Osteoblast (primary cell): ENCODE data around the gene LARP6. TPM values are rescaled to one million over a fixed set of nuclear protein-coding genes. Genes with fewer than 3 reads are reported as not detected.
"Not testable (repeated sequence)": the region's sequence is repeated elsewhere in the genome, so short reads cannot be mapped to it uniquely, and the experiment has no call there.

Experiments
- DNase-seq: peaks from one replicate; pipeline ENCODE4 v3.0.0; 2011; ENCODE audit warnings: low spot score, mixed read lengths; ENCODE audit not compliant: insufficient read length; ENCODE audit errors: missing footprints
- H2AFZ ChIP-seq: 2 replicates; pipeline ENCODE4 v1.6.0; 2011; ENCODE audit warnings: mild to moderate bottlenecking, low read length
- H3K27ac ChIP-seq: 2 replicates; pipeline ENCODE4 v1.5.1; 2011; ENCODE audit warnings: mild to moderate bottlenecking, low read depth, low read length, moderate library complexity
- H3K27me3 ChIP-seq: 2 replicates; pipeline ENCODE4 v1.6.0; 2012; ENCODE audit warnings: mild to moderate bottlenecking, control low read depth, inconsistent platforms, low read length, moderate library complexity; ENCODE audit not compliant: insufficient read depth
- H3K36me3 ChIP-seq: 2 replicates; pipeline ENCODE4 v1.5.1; 2011; ENCODE audit warnings: mild to moderate bottlenecking, low read length, control low read depth, moderate library complexity; ENCODE audit not compliant: insufficient read depth
- H3K4me1 ChIP-seq: 2 replicates; pipeline ENCODE4 v1.5.1; 2011; ENCODE audit warnings: mild to moderate bottlenecking, low read length, control low read depth, moderate library complexity; ENCODE audit not compliant: insufficient read depth
- H3K4me2 ChIP-seq: 2 replicates; pipeline ENCODE4 v1.6.0; 2011; ENCODE audit warnings: mild to moderate bottlenecking, low read length; ENCODE audit not compliant: insufficient read depth
- H3K4me3 ChIP-seq: fragments of 200-600 bp; sonication (generic); 3 replicates; pipeline ENCODE4 v1.5.1; 2012; ENCODE audit warnings: mild to moderate bottlenecking, low read length, inconsistent platforms; ENCODE audit not compliant: insufficient read depth
- H3K79me2 ChIP-seq: 2 replicates; pipeline ENCODE4 v1.6.0; 2012; ENCODE audit warnings: mild to moderate bottlenecking, low read length, control low read depth, inconsistent platforms; ENCODE audit not compliant: insufficient read depth
- H3K9me3 ChIP-seq: 2 replicates; pipeline ENCODE4 v1.5.1; 2011; ENCODE audit warnings: low read depth, low read length, control low read depth
- H4K20me1 ChIP-seq: 2 replicates; pipeline ENCODE4 v1.6.0; 2012; ENCODE audit warnings: mild to moderate bottlenecking, low read length, control low read depth; ENCODE audit not compliant: insufficient read depth
- total RNA-seq: library from RNA; depleted of rRNA; stranded (reverse); fragments of >200 nt; gene quantifications from 2 replicates; pipeline ENCODE4 v1.2.3, GENCODE V29; 2012
- TF ChIP-seq, protein P1 (sequence below): IDR thresholded peaks from 2 replicates; pipeline ENCODE4 v1.5.1; 2011; ENCODE audit warnings: mild to moderate bottlenecking, low read depth, low read length, moderate library complexity; ENCODE audit errors: extremely low read depth

Gene LARP6
- total RNA-seq, 1 donor: 77.4 TPM

- Histone ChIP-seq H4K20me1 (no peaks in the 10 kb centered on the region), H3K4me2 (no peak overlapping the region), H3K27ac (no peak overlapping the region), H2AFZ (peak overlapping the region; percentile 2), H3K9me3 (no peaks in the 10 kb centered on the region), H3K79me2 (no peaks in the 10 kb centered on the region), H3K4me1 (peaks cover 20% of the 10 kb centered on the region), H3K4me3 (no peak overlapping the region), H3K36me3 (no peaks in the 10 kb centered on the region), H3K27me3 (no peaks in the 10 kb centered on the region)
- TF ChIP-seq, protein P1, sequence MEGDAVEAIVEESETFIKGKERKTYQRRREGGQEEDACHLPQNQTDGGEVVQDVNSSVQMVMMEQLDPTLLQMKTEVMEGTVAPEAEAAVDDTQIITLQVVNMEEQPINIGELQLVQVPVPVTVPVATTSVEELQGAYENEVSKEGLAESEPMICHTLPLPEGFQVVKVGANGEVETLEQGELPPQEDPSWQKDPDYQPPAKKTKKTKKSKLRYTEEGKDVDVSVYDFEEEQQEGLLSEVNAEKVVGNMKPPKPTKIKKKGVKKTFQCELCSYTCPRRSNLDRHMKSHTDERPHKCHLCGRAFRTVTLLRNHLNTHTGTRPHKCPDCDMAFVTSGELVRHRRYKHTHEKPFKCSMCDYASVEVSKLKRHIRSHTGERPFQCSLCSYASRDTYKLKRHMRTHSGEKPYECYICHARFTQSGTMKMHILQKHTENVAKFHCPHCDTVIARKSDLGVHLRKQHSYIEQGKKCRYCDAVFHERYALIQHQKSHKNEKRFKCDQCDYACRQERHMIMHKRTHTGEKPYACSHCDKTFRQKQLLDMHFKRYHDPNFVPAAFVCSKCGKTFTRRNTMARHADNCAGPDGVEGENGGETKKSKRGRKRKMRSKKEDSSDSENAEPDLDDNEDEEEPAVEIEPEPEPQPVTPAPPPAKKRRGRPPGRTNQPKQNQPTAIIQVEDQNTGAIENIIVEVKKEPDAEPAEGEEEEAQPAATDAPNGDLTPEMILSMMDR: no peak
- no peak for DNase-seq
Observed at GRCh38 chr15:70876683-70877082, 22.7 kb upstream of the LARP6 start.

DNA sequence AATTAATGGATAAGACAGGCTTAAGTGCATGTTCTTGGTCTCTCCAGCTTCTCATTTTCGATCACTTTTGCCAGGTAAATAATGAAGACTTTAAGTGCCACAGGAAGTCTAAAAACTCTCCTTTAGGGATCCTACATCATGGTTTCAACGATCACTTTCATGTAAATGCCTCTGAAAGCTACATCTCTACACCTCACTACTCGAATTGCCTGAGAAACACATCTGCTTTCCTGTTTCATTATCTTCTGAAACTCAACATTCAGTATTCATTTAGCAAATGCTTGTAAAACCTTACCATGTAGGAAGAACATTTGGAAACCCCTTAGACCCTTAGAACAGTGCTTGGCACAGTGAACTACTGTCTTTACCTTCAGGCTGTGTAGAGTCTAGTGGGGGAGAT is 22.1 kb upstream of the LARP6 start:
- Histone ChIP-seq H3K4me3 (no peak overlapping the region), H4K20me1 (no peaks in the 10 kb centered on the region), H2AFZ (no peak overlapping the region), H3K4me2 (no peak overlapping the region), H3K79me2 (no peaks in the 10 kb centered on the region), H3K36me3 (no peaks in the 10 kb centered on the region), H3K27ac (no peak overlapping the region), H3K4me1 (peaks cover 20% of the 10 kb centered on the region), H3K9me3 (no peaks in the 10 kb centered on the region), H3K27me3 (no peaks in the 10 kb centered on the region)
- no peak for DNase-seq
- TF ChIP-seq, protein P1: no peak

GRCh38 chr15:70875001-70875782 is 21.2 kb upstream of the LARP6 start:
- Histone ChIP-seq H2AFZ (peak overlapping the region; percentile 55), H3K4me2 (peak overlapping the region; percentile 27), H3K4me1 (peaks cover 26% of the 10 kb centered on the region), H3K36me3 (no peaks in the 10 kb centered on the region), H3K27ac (peak overlapping the region; percentile 12), H4K20me1 (no peaks in the 10 kb centered on the region), H3K4me3 (no peak overlapping the region), H3K9me3 (no peaks in the 10 kb centered on the region), H3K79me2 (no peaks in the 10 kb centered on the region), H3K27me3 (no peaks in the 10 kb centered on the region)
- peak; percentile 87 for DNase-seq
- TF ChIP-seq, protein P1: peak; percentile 72

- DNase-seq: peak; percentile 80
- no peaks in the 10 kb centered on the region for H3K9me3 ChIP-seq
- H3K79me2 ChIP-seq: no peaks in the 10 kb centered on the region
- no peaks in the 10 kb centered on the region for H3K36me3 ChIP-seq
- peaks cover 25% of the 10 kb centered on the region for H3K4me1 ChIP-seq
- no peak overlapping the region for H3K4me3 ChIP-seq
- H4K20me1 ChIP-seq: no peaks in the 10 kb centered on the region
- TF ChIP-seq, protein P1: no peak
- H2AFZ ChIP-seq: no peak overlapping the region
- H3K4me2 ChIP-seq: no peak overlapping the region
- H3K27me3 ChIP-seq: no peaks in the 10 kb centered on the region
- H3K27ac ChIP-seq: no peak overlapping the region
Observed at GRCh38 chr15:70873232-70874054, 19.5 kb upstream of the LARP6 start.

GRCh38 chr15:70871490-70871889 is 17.5 kb upstream of the LARP6 start:
- not testable (repeated sequence) for H2AFZ ChIP-seq, H3K4me3 ChIP-seq, H3K27ac ChIP-seq, H4K20me1 ChIP-seq, H3K4me2 ChIP-seq, H3K79me2 ChIP-seq, DNase-seq, H3K36me3 ChIP-seq, H3K9me3 ChIP-seq, H3K27me3 ChIP-seq
- peaks cover 41% of the 10 kb centered on the region for H3K4me1 ChIP-seq
